Measurements from ENCODE around the gene GFOD1.
"Not testable (repeated sequence)": the region's sequence is repeated elsewhere in the genome, so short reads cannot be mapped to it uniquely, and the experiment has no call there.

GFOD1 gene

DNA sequence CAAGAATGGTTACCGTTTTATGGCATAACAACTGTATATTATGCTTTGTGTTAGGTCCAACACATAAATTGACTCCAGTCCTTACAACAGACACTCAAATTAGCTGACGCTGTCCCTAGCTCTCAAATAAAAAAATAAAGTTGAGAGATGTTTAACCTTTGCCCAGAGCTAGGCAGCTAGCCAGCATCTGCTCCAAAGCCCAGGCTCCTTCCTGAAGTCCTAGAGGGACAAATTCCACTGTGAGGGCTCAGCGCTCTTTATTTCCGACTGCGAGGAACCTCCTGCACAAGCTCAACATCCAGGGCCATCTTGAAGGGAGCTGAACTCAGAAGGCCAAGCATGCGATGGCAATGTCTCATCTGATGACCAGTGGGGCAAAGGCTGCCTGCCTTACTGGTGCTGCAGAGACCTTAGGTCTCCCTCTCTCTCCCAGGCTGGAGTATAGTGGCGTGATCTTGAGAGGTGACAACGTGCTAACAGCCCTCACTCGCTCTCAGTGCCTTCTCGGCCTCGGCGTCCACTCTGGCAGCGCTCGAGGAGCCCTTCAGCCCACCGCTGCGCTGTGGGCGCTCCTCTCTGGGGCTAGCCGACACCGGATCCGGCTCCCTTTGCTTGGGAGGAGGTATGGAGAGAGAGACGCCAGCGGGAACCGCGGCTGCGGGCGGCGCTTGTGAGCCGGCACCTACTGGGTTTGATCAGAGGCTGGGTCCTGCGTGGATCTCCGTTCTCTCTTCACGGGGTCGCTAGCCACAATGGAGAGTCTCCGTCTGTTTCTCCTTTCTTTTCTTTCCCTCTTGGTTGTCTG is 24.7 kb upstream of the GFOD1 start:
- DNase-seq (ENCODE audit: insufficient read length, low spot score): no peak
- no peak for FAIRE-seq

DNA sequence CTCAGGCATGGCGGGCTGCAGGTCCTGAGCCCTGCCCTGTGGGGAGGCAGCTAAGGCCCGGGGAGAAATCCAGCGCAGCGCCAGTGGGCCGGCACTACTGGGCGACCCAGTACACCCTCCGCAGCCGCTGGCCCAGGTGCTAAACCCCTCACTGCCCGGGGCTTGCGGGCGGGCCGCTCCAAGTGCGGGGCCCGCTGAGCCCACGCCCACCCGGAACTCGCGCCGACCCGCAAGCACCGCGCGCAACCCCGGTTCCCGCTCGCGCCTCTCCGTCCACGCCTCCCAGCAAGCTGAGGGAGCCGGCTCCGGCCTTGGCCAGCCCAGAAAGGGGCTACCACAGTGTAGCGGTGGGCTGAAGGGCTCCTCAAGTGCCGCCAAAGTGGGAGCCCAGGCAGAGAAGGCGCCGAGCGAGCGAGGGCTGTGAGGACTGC is 23.8 kb upstream of the GFOD1 start:
- FAIRE-seq; DNase-seq (ENCODE audit: insufficient read length, low spot score): not testable (repeated sequence)

GRCh38 chr6:13510433-13510832 is 23.0 kb upstream of the GFOD1 start:
- not testable (repeated sequence) for FAIRE-seq; DNase-seq (ENCODE audit: insufficient read length, low spot score)

GRCh38 chr6:13508711-13509705 is 21.6 kb upstream of the GFOD1 start:
- no peak for DNase-seq (ENCODE audit: insufficient read length, low spot score)

DNA sequence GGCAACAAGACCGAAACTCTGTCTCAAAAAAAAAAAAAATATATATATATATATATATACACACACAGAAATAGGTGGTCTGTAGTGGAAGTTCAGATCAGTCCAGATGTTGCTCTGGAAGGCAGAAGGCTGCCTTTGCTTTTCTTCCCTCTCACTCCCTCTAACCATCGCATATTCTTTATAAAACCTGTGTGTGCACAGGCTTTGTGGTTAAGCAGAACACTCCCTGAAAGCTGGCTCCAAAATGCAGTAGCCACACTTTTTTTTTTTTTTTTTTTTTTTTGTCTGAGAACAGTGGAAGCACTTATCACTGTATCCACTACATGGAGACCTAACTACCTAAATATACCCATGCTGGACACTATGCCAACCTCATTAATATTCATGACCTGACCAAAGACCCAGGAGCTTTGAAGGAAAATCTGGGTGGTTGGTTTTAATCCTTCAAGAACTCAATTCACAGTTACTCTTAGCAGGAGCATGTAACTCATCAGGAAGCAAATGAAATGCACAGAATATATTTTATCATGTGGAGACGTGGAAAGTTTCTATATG is 20.0 kb upstream of the GFOD1 start:
- no peak for FAIRE-seq
- no peak for DNase-seq (ENCODE audit: insufficient read length, low spot score)

More at GRCh38 chr6:13508711-13509705, 21.6 kb upstream of the GFOD1 start:
- no peak for FAIRE-seq

GRCh38 chr6:13505345-13505734 is 17.9 kb upstream of the GFOD1 start:
- DNase-seq (ENCODE audit: insufficient read length, low spot score): no peak
- FAIRE-seq: no peak

DNA sequence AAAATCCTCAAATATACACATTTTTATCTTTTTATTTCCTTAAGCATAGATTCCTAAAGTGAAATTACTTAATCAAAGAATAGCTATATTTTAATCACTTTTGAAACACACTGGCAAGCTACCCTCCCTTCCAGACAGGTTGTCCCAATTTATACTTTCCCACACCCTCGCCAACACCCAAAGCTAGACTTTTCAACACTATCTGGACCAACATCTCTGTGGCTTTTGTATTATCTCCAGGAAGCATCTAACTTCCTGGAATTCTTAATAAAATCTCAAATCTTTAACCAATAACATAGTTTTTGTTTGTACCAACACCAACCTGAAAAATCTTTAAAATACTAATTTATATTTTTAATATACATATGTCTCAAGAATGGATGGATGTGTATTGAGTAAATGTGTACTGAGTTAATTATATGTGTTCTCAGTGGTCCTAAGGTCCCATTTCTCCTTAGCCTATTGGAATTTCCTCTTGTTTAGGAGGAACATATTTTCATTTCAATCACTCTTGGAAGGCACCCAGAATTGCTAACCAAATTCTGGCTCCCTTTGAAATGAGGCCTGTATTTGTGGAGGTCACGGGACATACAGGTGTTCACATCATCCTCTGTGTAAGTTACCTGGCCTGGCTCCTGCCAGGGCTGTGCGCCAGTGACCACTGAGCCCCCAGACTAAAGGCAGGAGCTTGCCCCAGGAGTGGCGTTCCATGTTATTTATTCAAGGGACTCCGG is 17.4 kb upstream of the GFOD1 start:
- FAIRE-seq (no peak), DNase-seq (ENCODE audit: insufficient read length, low spot score) (no peak)

- no peak for FAIRE-seq
- no peak for DNase-seq (ENCODE audit: insufficient read length, low spot score)
These were observed 13.5 kb upstream of the GFOD1 start for GRCh38 chr6:13500915-13501314.

- DNase-seq (ENCODE audit: insufficient read length, low spot score) (no peak), FAIRE-seq (no peak)
These were observed 12.9 kb upstream of the GFOD1 start for GRCh38 chr6:13500264-13500663.

- no peak for DNase-seq (ENCODE audit: insufficient read length, low spot score)
- FAIRE-seq: no peak
These were observed 9.3 kb upstream of the GFOD1 start for GRCh38 chr6:13496513-13497190.

GRCh38 chr6:13495818-13496217 is 8.4 kb upstream of the GFOD1 start:
- DNase-seq (ENCODE audit: insufficient read length, low spot score) (no peak), FAIRE-seq (no peak)

- no peak for DNase-seq (ENCODE audit: insufficient read length, low spot score)
- no peak for FAIRE-seq
These were observed 7.8 kb upstream of the GFOD1 start for GRCh38 chr6:13495112-13495776.

DNA sequence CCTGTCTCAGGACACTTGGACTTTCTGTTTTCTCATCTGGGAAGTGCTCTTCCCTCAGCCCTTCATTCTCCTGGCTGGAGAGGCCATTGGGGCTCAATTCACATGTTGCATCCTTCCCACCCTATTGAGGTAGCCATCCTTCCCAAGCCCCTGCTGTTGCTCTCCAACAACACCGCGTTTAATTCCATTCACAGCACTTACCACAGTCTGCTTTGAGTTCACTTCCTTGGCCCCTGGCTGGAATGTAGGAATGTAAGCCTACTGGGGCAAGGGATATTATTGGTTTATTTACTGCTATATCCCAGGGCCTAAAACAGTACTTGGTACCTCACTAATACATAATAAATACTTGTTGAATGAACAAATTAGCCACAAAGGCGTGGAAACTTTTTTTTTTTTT is 6.7 kb upstream of the GFOD1 start:
- DNase-seq (ENCODE audit: insufficient read length, low spot score) (no peak), FAIRE-seq (no peak)

DNA sequence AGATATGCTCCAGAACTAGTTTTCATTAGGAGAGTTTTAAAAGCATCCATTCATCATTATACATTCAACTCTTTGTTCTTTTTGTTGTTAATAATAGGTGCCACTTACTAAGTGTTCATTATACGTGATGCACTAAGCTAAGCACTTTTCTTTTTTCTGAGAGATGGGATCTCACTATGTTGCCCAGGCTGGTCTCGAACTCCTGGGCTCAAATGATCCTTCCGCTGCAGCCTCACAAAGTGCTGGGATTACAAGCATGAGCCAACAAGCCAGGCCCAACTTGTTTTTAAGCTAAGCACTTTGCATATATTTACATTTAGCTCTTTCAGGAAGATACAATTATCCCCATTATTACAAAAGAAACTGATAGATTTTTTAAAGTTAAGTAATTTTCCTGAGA is 5.7 kb upstream of the GFOD1 start:
- FAIRE-seq: no peak
- DNase-seq (ENCODE audit: insufficient read length, low spot score): no peak

DNA sequence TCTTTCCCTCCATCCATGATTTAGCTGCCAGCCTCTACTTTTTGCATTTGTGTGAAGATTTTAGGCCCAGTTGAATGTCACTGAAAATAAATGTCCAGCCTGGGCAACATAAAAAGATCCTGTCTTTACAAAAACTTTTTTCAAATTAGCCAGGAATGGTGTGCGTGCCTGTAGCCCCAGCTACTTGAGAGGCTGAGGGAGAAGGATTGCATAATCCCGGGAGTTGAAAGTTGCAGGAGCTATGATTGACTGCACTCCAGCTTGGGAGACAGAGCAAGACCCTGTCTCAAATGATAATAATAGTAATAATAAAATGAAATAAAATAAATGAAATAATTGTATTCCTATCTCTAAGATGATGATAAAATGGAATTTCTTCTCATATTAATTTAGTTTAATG is 5.0 kb upstream of the GFOD1 start:
- no peak for FAIRE-seq
- DNase-seq (ENCODE audit: insufficient read length, low spot score): no peak

- no peak for DNase-seq (ENCODE audit: insufficient read length, low spot score)
- FAIRE-seq: no peak
These were observed 4.1 kb upstream of the GFOD1 start for GRCh38 chr6:13491538-13491937.

- no peak for FAIRE-seq
These were observed 3.0 kb upstream of the GFOD1 start for GRCh38 chr6:13490402-13490801.

DNA sequence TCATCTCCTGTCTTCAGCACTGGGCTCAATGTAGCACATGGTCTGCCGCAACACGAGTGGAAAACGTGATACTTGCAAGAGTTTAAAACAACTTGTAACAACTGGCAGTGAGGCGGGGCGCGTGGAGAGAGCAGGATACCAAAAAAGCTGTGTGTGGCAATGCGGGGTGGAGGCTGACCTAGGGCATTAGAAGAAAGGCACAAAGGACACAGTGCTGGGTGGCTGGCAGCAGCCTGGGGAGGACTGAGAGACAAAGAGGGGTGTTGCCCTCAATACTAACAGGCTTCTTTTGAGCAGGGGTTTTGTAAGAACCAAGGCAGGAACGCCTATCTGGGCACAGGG is 1.5 kb upstream of the GFOD1 start:
- DNase-seq (ENCODE audit: insufficient read length, low spot score): no peak
- FAIRE-seq: no peak

More at GRCh38 chr6:13490402-13490801, 3.0 kb upstream of the GFOD1 start:
- no peak for DNase-seq (ENCODE audit: insufficient read length, low spot score)

DNA sequence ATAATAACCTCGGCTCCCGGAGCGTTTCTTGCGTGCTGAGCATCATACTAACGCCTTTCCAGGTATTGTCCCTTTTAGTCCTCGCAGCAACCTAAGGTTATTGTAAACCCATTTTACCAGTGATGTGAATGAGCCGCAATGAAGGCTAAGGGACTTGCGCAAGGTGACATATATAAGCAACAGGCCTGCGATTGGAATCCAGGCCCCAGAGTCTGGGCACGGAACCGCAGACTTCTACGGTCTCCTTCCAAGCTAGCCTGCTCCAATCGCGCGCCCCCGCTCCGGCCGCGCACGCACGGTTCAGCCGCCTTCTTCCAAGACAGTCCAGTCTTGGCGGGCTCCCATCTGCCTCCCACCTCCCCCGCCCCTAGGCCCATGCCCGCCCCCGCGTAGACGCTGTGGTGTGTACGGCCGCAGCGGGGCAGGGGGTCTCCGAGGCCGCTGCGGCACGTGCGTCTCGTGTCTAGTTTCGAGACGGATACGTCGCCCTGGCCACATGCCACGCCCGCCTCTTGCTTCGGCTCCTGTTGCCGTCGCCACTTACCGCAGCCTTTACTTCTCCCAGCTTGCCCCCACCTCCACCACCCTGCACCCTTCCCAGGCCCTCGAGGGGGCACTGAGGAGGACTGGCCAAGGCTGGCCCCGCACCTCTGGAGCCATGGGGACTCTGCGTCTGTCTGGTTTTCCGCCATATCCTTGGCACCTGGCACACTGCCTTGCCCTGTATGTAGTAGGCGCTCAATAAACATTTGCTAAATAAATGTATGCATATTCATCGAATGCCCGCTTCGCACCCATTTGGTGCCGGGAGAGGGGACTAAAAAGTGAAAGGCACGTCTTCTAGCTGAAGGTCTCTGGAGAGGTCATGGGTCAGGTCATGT is 855 bp upstream of the GFOD1 start:
- DNase-seq (ENCODE audit: insufficient read length, low spot score): no peak
- FAIRE-seq: no peak

Data from GM19239 (cell line).